Measurements from ENCODE around the gene PVR.
"Not testable (repeated sequence)": the region's sequence is repeated elsewhere in the genome, so short reads cannot be mapped to it uniquely, and the experiment has no call there.

The PVR gene

DNA sequence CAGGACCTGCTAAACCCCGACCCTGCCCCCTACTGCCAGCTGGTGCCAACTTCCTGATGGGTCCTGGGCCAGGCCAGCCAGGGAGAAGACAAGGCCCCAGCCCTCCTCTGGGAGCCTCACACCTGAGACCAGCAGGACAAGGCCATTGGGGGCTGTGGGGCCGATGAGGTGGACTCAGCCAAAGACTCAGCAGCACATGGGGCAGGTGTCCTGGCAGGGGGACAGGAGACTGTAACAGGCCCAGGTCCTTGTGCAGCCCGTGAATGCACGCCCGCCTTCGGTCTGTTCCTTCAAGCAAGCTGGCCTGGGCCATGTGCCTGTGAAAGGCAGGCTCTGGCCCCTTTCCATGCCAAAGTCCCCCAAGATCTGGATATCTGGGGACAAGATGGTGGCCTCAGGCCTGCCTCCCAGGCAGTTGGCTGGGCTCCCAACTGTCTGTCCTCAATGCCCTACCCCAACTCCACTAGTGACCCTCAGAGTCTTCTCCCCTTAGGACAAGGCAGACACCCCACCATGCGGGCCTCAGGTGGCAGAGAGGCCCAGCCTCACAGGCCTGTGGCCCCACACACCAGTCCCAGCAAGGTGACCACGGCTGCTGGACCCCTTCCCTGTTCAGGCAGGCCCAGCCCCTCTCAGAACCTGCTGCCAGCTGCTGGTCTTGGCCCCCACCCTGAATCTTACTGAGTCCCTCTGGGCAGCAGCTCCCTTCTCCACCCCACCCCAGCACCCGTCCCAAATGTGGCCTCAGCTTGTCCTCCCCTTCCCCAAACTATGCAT lies 39.9 kb downstream of the PVR start:
- peak overlapping the region; percentile 80 for H3K27ac ChIP-seq
- ChIA-PET POLR2A (ENCODE audit: low non-redundant PET) (no interaction called here), CTCF (interaction anchor here (0.7 kb wide), 1 partner anchor 113 kb away, joined by 3 read pairs; no protein-coding TSS in a partner anchor)
- no peak for DNase-seq (ENCODE audit: low spot score)
- TF ChIP-seq, protein P1, sequence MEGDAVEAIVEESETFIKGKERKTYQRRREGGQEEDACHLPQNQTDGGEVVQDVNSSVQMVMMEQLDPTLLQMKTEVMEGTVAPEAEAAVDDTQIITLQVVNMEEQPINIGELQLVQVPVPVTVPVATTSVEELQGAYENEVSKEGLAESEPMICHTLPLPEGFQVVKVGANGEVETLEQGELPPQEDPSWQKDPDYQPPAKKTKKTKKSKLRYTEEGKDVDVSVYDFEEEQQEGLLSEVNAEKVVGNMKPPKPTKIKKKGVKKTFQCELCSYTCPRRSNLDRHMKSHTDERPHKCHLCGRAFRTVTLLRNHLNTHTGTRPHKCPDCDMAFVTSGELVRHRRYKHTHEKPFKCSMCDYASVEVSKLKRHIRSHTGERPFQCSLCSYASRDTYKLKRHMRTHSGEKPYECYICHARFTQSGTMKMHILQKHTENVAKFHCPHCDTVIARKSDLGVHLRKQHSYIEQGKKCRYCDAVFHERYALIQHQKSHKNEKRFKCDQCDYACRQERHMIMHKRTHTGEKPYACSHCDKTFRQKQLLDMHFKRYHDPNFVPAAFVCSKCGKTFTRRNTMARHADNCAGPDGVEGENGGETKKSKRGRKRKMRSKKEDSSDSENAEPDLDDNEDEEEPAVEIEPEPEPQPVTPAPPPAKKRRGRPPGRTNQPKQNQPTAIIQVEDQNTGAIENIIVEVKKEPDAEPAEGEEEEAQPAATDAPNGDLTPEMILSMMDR (conservative IDR thresholded peaks at IDR 0.05; ENCODE audit: low read depth): no peak

DNA sequence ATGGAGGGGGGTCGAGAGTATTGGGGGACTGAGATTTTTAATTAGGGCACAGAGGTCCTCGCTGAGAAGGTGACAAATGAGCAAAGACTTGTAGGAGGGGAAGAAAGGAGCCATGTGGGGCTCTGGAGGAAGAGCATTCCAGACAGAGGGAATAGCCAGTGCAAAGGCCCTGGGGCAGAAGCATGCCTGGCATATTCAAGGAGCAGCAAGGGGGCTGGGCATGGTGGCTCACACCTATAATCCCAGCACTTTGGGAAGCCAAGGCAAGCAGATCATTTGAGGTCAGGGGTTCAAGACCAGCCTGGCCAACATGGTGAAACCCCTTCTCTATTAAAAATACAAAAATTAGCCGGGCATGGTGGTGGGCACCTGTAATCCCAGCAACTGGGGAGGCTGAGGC lies 40.7 kb downstream of the PVR start:
- H3K27ac ChIP-seq: peak overlapping the region; percentile 80
- POLR2A ChIA-PET (ENCODE audit: low non-redundant PET); CTCF ChIA-PET; DNase-seq (ENCODE audit: low spot score): not testable (repeated sequence)

DNA sequence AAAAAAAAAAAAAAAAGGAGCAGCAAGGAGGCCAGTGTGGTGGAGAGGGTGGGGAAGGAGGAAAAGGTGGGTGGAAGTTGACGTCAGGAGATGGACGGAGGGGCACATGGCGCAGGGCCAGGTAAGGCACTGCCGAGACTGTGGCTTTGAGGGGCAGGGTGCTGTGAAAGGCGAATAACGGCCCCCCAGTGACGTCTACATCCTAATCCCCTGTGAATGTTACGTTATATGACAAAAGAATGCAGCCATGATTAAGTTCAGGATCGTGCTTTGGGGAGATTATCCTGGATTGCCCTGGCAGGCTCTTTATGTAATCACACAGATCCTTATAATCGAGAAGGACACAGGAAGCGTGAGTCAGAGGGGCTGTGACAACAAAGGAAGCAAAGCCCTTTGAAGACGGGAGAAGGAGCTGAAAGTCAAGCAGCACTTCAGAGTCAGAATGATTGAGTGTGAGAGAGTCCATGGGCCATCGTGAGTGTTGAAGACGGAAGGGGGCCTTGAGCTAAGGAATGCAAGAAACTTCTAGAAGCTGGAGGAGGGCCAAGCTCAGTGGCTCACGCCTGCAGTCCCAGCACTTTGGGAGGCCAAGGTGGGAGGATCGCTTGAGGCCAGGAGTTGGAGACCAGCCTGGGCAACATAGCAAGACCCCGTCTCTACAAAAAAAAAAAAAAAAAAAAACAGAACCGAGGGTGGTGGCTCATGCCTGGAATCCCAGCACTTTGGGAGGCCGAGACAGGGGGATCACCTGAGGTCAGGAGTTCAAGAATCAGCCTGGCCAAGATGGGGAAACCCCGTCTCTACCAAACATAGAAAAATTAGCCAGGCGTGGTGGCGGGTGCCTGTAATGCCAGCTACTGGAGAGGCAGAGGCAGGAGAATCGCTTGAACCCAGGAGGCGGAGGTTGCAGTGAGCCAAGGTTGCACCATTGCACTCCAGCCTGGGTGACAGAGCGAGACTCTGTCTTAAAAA lies 41.5 kb downstream of the PVR start:
- DNase-seq (ENCODE audit: low spot score): peak; percentile 47
- POLR2A ChIA-PET (ENCODE audit: low non-redundant PET): no interaction called here
- TF ChIP-seq, protein P1 (conservative IDR thresholded peaks at IDR 0.05; ENCODE audit: low read depth): no peak
- CTCF ChIA-PET: no interaction called here
- peak overlapping the region; percentile 80 for H3K27ac ChIP-seq

DNA sequence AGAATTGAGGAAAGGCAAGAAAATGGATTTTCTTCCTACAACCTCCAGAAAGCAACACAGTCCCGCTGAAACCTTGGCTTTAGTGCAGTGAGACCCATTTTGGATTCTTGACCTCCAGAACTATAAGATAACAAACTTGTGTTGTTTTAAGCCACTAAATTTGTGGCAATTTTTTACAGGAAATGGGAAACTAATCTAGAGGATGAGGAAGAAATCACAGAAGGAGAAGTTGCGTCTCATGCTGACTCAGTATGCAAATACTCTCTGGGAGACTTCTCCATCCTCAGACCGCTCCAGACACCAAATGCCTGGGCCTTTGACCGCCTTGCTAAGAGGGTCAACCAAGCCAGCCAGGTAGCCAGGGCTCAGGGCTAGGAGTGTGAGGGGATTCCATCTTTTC lies 42.2 kb downstream of the PVR start:
- TF ChIP-seq, protein P1 (conservative IDR thresholded peaks at IDR 0.05; ENCODE audit: low read depth): no peak
- H3K27ac ChIP-seq: peak overlapping the region; percentile 80
- DNase-seq (ENCODE audit: low spot score): no peak
- ChIA-PET POLR2A (ENCODE audit: low non-redundant PET) (no interaction called here), CTCF (no interaction called here)

DNA sequence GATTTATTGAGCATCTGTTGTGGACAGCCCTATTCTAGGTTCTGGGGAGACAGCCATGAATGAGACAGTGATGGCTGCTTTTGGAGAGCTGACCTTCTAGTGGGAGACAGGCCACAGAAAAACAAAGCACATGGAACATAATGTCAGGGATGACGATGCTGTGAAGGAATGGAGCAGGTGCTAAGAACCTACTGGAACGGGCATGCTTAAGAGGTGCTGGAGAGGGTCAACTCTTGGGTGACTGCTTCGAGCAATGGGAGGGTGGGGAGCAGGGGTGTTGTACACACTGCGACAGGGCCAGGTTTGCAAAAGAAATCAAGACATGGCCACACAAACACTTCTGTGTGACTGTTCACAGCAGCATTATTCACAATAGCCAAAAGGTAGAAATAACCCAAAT lies 43.2 kb downstream of the PVR start:
- CTCF ChIA-PET: no interaction called here
- DNase-seq (ENCODE audit: low spot score): no peak
- TF ChIP-seq, protein P1 (conservative IDR thresholded peaks at IDR 0.05; ENCODE audit: low read depth): no peak

DNA sequence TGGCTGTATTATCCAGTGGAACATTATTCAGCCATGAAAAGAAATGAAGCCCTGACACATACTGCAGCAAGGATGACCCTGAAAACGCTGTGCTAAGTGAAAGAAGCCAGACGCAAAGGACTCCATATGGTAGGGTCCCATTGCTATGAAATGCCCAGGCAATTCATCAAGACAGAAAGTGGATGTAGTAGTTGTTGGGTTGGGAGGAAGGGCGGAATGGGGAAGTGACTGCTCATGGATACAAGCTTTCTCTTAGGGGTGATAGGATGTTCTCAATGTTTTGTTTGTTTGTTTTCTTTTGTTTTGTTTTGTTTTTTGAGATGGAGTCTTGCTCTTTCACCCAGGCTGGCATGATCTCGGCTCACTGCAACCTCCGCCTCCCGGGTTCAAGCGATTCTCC lies 44.2 kb downstream of the PVR start:
- POLR2A ChIA-PET (ENCODE audit: low non-redundant PET): no interaction called here
- TF ChIP-seq, protein P1 (conservative IDR thresholded peaks at IDR 0.05; ENCODE audit: low read depth): no peak

More for the DNA sequence above, 43.2 kb downstream of the PVR start:
- POLR2A ChIA-PET (ENCODE audit: low non-redundant PET): no interaction called here
- H3K27ac ChIP-seq: no peak overlapping the region; the same call in 1 of the 2 replicates

More for the DNA sequence above, 44.2 kb downstream of the PVR start:
- H3K27ac ChIP-seq: no peak overlapping the region
- no peak for DNase-seq (ENCODE audit: low spot score)
- CTCF ChIA-PET: interaction anchor here (0.6 to 3.1 kb wide), 5 partner anchors 8 to 91 kb away, joined by 3 to 18 read pairs (median 4); no protein-coding TSS in a partner anchor
